Umbilical cord (tissue), 2 donors: ENCODE measurements around the gene GFOD1. TPM values are rescaled to one million over a fixed set of nuclear protein-coding genes. Genes with fewer than 3 reads are reported as not detected.
"Not testable (repeated sequence)": the region's sequence is repeated elsewhere in the genome, so short reads cannot be mapped to it uniquely, and the experiment has no call there.

Experiments used
- DNase-seq: peaks from one replicate; pipeline ENCODE4 v3.0.0-alpha.2; 2015; ENCODE audit warnings: low spot score
- total RNA-seq: library from RNA; depleted of rRNA; stranded (reverse); fragments of >200 nt; gene quantifications from one replicate; pipeline ENCODE4 v1.2.3, GENCODE V29; 2014; ENCODE audit warnings: low replicate concordance; ENCODE audit not compliant: insufficient read depth

Gene GFOD1
- total RNA-seq, 1 donor from 2014 or later, result 5.5 TPM

DNA sequence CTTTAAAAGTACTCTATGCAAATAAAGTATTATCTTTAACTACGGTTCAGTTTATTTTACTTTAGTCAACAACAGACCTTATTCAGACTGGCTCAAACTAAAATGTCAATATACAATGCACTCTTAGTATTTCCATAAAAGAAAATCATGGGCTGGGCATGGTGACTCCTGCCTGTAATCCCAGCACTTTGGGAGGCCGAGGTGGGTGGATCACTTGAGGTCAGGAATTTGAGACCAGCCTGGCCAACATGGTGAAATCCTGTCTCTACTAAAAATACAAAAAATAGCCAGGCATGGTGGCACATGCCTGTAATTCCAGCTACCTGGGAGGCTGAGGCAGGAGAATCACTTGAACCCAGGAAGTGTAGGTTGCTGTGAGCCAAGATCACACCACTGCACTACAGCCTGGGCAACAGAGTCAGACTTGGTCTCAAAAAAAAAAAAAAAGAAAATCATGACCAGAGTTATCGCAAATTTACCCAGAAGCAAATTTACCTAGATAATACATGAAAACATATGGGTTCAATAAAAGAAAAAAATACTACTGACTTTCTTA is 161.3 kb downstream of the GFOD1 start:
- DNase-seq, result not testable (repeated sequence)

DNA sequence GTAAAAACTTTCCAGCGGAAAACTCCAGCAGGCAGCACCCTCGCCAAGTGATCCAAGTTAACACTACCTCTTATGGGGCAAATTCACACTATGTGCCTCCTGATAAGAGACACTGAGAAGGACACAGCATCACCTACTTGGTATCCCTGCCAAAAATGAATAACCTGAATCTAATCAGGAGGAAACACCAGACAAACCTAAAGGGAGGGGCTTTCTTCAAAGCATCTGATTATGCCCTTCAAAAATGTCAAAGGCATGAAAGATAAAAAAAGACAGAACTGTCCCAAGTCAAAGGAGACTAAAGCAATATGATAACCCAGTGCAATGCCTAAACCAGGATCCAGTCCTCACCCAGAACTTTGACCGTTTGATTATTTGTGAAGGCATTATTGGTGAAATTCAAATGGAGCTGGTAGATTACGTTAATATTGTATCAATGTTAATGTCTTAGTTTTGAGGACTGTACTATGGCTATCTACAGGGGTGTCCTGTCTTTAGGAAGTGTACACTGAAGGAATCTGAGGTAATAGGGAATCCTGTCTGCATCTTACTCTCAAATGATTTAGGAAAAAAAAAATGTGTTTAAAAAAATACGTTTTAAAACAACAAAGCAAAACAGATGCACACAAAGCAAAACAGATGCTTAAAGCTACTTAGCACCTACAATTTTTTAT is 167.4 kb downstream of the GFOD1 start:
- no peak for DNase-seq

GRCh38 chr6:13318821-13319220 is 168.6 kb downstream of the GFOD1 start:
- no peak for DNase-seq

DNA sequence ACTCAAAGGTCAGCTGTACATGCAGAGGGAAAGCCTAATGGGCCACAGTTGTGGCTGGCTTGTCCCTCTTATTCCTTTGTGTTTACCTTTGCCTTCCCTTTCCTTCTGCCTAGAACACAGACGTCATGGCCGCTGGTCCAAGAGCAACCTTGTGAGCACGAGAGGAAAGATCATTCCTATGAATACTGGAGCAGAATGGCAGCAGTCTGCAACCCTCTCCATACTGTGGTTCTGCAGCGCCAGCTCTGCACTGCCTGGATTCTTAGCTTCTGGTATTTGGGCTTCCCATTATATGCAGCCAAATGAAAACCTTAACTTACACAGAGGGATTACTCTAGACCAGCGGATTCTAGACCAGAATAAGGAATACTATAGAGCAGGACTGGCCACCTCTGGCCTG is 171.5 kb downstream of the GFOD1 start:
- no peak for DNase-seq

DNA sequence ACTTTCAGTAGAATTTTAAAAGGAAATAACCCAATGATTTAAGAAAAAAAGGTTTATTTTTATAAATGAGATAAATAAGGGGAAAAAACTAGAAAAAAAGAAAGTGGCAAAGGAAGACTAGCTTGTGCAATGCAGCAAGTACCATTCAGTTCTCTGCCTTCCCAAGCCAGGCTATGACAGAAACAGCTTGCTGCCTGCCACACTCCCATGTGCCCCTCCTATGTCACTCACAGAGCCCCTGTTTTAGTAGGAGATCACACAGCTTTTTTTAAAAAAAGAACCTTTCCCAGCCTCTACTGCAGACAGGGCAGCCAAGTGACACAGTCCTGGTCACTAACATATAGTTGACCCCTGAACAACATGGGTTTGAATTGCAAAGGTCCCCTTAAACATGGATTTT is 172.6 kb downstream of the GFOD1 start:
- DNase-seq, result no peak

- no peak for DNase-seq
Measured at GRCh38 chr6:13311155-13311554, 176.2 kb downstream of the GFOD1 start.

- DNase-seq, result no peak
Measured at GRCh38 chr6:13308332-13308731, 179.1 kb downstream of the GFOD1 start.

Other genes starting within 250 kb of the GFOD1 start
- gene TBC1D7, start 159.1 kb downstream of the GFOD1 start, total RNA-seq, result 17.1 TPM
- gene SIRT5, start 87.0 kb upstream of the GFOD1 start, total RNA-seq, result 21.2 TPM
- gene NOL7, start 127.7 kb upstream of the GFOD1 start, total RNA-seq, result 46.5 TPM
- 40.7 TPM for gene RANBP9, start 224.2 kb upstream of the GFOD1 start, total RNA-seq